Sigmoid colon (tissue), 4 donors: ENCODE results near the gene PRKN.

Experiments used
- POLR2A ChIP-seq, 2 donors: fragments of 450-650 bp; IDR thresholded peaks; one replicate each; pipeline ENCODE4 v1.6.1; 2016; ENCODE audit warnings: antibody characterized with exemption in 2 of 2, mild to moderate bottlenecking in 2 of 2, moderate library complexity in 2 of 2
- POLR2AphosphoS5 ChIP-seq, 4 donors: sonication (generic); formaldehyde crosslinking; IDR thresholded peaks; one replicate each; pipeline ENCODE4 v1.6.1; 2017; ENCODE audit warnings: antibody characterized with exemption in 4 of 4
- TF ChIP-seq, protein P1 (sequence below), 4 experiments: fragments of 450-650 bp in 3 of 4; fragments of 200-600 bp in 1 of 4; IDR thresholded peaks; one replicate each; pipeline ENCODE4 v1.5.1; 2016 to 2019; ENCODE audit warnings: antibody characterized with exemption in 4 of 4, mild to moderate bottlenecking in 3 of 4, moderate library complexity in 2 of 4

DNA sequence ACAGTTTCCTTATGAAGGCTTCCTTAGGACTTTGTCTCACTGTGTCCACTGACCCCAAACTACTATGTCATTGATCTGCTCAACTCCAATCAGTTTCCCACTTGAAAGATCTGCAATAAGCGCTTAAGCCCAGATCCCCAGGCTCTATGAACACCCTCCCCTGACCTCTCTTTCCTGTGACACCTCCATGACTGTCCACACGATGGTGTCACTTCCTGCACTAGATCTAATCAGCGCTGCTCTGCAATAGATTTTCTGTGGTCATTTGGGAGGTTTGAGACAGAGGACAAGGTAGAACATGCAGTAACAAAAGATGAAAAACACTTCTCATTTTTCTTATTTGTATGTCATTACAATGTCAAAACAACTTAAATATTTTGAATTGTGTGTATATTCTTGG is 1149.1 kb downstream of the PRKN start:
- TF ChIP-seq, protein P1, sequence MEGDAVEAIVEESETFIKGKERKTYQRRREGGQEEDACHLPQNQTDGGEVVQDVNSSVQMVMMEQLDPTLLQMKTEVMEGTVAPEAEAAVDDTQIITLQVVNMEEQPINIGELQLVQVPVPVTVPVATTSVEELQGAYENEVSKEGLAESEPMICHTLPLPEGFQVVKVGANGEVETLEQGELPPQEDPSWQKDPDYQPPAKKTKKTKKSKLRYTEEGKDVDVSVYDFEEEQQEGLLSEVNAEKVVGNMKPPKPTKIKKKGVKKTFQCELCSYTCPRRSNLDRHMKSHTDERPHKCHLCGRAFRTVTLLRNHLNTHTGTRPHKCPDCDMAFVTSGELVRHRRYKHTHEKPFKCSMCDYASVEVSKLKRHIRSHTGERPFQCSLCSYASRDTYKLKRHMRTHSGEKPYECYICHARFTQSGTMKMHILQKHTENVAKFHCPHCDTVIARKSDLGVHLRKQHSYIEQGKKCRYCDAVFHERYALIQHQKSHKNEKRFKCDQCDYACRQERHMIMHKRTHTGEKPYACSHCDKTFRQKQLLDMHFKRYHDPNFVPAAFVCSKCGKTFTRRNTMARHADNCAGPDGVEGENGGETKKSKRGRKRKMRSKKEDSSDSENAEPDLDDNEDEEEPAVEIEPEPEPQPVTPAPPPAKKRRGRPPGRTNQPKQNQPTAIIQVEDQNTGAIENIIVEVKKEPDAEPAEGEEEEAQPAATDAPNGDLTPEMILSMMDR (IDR thresholded peaks at IDR 0.05) = no peak
- TF ChIP-seq POLR2AphosphoS5 (IDR thresholded peaks at IDR 0.05) (no peak), POLR2A (IDR thresholded peaks at IDR 0.05) (no peak)
